ENCODE results near the gene NR2C1.

Gene NR2C1

DNA sequence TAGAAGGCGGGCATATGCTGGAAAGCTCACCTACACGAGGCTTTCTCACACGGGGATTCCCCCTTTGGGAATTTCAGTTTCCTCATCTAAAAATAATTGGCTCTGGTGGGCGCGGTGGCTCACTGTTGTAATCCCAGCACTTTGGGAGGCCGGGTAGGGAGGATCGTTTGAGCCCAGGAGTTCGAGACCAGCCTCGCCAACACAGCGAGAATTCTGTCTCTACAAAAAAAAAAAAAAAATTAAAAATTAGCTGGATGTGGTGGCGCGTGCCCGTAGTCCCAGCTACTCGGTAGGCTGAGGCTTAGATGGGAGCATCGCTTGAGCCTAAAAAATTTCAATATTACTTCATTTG, 69.5 kb downstream of the NR2C1 start:
- Histone ChIP-seq H3K9me2 (replicated peaks; ENCODE audit: insufficient read depth, low read length) (no peaks in the 10 kb centered on the region), H3F3A (ENCODE audit: insufficient read depth, low read length) (no peaks in the 10 kb centered on the region; the same call in 1 of the 2 replicates), H2AFZ (ENCODE audit: low read length) (peak overlapping the region; percentile 89), H3K9me3 (replicated peaks; ENCODE audit: insufficient read depth, low read length) (no peaks in the 10 kb centered on the region), H3K4me3 (ENCODE audit: low read length) (peak overlapping the region; percentile 91), H3K27me3 (replicated peaks; ENCODE audit: insufficient read depth, low read length) (no peaks in the 10 kb centered on the region), H3K36me3 (replicated peaks; ENCODE audit: insufficient read depth, low read length) (no peaks in the 10 kb centered on the region), H3K79me2 (ENCODE audit: low read length) (peaks cover 46% of the 10 kb centered on the region), H3K27ac (ENCODE audit: low read length) (peak overlapping the region; percentile 48; the same call in 1 of the 2 replicates), H4K20me1 (ENCODE audit: insufficient read depth, low read length) (no peaks in the 10 kb centered on the region), H3K4me2 (ENCODE audit: low read depth, low read length) (peak overlapping the region; percentile 70; the same call in 1 of the 2 replicates), H3K9ac (ENCODE audit: low read length) (peak overlapping the region; percentile 30; the same call in 1 of the 2 replicates), H3K4me1 (ENCODE audit: low read length) (no peaks in the 10 kb centered on the region)
- TF ChIP-seq EZH2phosphoT487 (IDR thresholded peaks at IDR 0.05; ENCODE audit: low read length) (no peak), EZH2 (optimal IDR thresholded peaks at IDR 0.05; ENCODE audit: low read depth, low read length) (no peak)
- TF ChIP-seq, protein P1, sequence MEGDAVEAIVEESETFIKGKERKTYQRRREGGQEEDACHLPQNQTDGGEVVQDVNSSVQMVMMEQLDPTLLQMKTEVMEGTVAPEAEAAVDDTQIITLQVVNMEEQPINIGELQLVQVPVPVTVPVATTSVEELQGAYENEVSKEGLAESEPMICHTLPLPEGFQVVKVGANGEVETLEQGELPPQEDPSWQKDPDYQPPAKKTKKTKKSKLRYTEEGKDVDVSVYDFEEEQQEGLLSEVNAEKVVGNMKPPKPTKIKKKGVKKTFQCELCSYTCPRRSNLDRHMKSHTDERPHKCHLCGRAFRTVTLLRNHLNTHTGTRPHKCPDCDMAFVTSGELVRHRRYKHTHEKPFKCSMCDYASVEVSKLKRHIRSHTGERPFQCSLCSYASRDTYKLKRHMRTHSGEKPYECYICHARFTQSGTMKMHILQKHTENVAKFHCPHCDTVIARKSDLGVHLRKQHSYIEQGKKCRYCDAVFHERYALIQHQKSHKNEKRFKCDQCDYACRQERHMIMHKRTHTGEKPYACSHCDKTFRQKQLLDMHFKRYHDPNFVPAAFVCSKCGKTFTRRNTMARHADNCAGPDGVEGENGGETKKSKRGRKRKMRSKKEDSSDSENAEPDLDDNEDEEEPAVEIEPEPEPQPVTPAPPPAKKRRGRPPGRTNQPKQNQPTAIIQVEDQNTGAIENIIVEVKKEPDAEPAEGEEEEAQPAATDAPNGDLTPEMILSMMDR (IDR thresholded peaks at IDR 0.05; ENCODE audit: low read length), result no peak
- DNase-seq, result no peak

DNA sequence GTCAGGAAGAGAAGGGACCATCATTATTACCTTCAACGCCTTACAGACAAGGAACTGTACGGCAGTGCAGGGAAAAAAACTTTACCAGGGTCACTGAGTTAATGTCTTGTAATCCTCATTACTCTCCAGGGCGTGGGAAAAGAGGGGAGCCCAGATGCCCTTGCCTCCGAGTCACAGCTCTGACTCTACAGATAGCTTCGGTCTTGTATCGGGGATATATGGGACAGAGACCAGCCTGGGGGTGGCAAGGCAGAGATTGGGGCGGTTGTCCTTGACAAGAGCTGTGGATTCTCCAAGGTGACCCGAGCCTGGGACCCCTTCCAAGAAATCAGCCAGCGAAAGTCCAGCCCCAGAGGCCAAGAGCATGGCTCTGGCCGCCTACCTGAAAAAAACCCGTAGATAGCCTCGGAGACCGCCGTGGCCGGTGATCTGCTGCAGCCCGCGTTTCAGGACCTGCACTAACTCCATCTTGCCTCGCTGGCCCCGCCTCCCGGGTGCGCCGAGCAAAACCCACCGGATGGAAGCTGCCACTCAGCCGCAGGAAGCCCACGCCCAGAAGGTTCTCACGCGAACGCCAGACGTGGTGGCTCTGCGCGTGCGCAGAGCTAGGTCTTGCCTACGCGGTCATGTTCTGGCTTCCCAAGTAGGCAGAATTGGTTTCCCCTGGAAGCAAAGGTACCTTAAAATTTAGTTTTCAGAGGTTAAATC, 70.1 kb downstream of the NR2C1 start, which contains the start of gene NDUFA12:
Gene NDUFA12 (minus strand): TSS at position 485 of the 708 bp plus-strand sequence. CDS start 17 bp downstream, at position 468.
- H3K36me3 ChIP-seq (replicated peaks; ENCODE audit: insufficient read depth, low read length), result no peaks in the 10 kb centered on the region
- peak; percentile 99 for DNase-seq
- H3F3A ChIP-seq (ENCODE audit: insufficient read depth, low read length), result no peaks in the 10 kb centered on the region; the same call in 1 of the 2 replicates
- H3K27me3 ChIP-seq (replicated peaks; ENCODE audit: insufficient read depth, low read length), result no peaks in the 10 kb centered on the region
- peak within 1 kb of the TSS; percentile 89 for H2AFZ ChIP-seq (ENCODE audit: low read length)
- TF ChIP-seq EZH2phosphoT487 (IDR thresholded peaks at IDR 0.05; ENCODE audit: low read length) (no peak), EZH2 (optimal IDR thresholded peaks at IDR 0.05; ENCODE audit: low read depth, low read length) (no peak)
- TF ChIP-seq, protein P1 (IDR thresholded peaks at IDR 0.05; ENCODE audit: low read length), result no peak
- H4K20me1 ChIP-seq (ENCODE audit: insufficient read depth, low read length), result no peaks in the 10 kb centered on the region
- H3K4me3 ChIP-seq (ENCODE audit: low read length), result peak within 1 kb of the TSS; percentile 91
- peaks cover 51% of the 10 kb centered on the region for H3K79me2 ChIP-seq (ENCODE audit: low read length)
- no peaks in the 10 kb centered on the region for H3K4me1 ChIP-seq (ENCODE audit: low read length)
- no peaks in the 10 kb centered on the region for H3K9me3 ChIP-seq (replicated peaks; ENCODE audit: insufficient read depth, low read length)
- peak within 1 kb of the TSS; percentile 85 for H3K9ac ChIP-seq (ENCODE audit: low read length)
- H3K27ac ChIP-seq (ENCODE audit: low read length), result peak within 1 kb of the TSS; percentile 62
- H3K4me2 ChIP-seq (ENCODE audit: low read depth, low read length), result peak within 1 kb of the TSS; percentile 84
- H3K9me2 ChIP-seq (replicated peaks; ENCODE audit: insufficient read depth, low read length), result no peaks in the 10 kb centered on the region

DNA sequence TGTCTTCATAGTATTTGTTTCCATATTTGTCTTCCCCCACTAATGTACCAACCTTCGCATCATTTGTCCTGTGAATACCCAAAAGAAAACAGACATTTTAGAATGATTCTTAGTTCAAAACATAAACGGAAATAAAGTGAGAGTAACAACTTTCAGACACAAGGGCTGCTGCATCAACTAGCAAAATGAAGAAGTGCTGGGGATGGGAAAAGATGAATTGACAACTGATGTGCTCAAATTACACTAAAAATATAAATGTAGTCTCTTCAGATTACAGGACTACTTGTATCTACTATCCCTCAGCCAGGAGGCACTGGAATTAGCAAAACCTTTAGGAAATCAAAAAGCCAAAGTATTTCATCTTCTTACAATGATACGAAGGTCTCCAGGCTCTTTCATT, 70.7 kb downstream of the NR2C1 start:
- Histone ChIP-seq H3K79me2 (ENCODE audit: low read length) (peaks cover 57% of the 10 kb centered on the region), H3K27ac (ENCODE audit: low read length) (peak overlapping the region; percentile 62; the same call in 1 of the 2 replicates), H3K36me3 (replicated peaks; ENCODE audit: insufficient read depth, low read length) (no peaks in the 10 kb centered on the region), H3K4me1 (ENCODE audit: low read length) (no peaks in the 10 kb centered on the region), H3K9me2 (replicated peaks; ENCODE audit: insufficient read depth, low read length) (no peaks in the 10 kb centered on the region), H3K4me3 (ENCODE audit: low read length) (peak overlapping the region; percentile 91), H3K4me2 (ENCODE audit: low read depth, low read length) (peak overlapping the region; percentile 84), H2AFZ (ENCODE audit: low read length) (peak overlapping the region; percentile 74), H3F3A (ENCODE audit: insufficient read depth, low read length) (no peaks in the 10 kb centered on the region; the same call in 1 of the 2 replicates), H3K27me3 (replicated peaks; ENCODE audit: insufficient read depth, low read length) (no peaks in the 10 kb centered on the region), H4K20me1 (ENCODE audit: insufficient read depth, low read length) (no peaks in the 10 kb centered on the region), H3K9ac (ENCODE audit: low read length) (peak overlapping the region; percentile 85), H3K9me3 (replicated peaks; ENCODE audit: insufficient read depth, low read length) (no peaks in the 10 kb centered on the region)
- DNase-seq, result no peak
- no peak for TF ChIP-seq EZH2phosphoT487 (IDR thresholded peaks at IDR 0.05; ENCODE audit: low read length)
- no peak for TF ChIP-seq EZH2 (optimal IDR thresholded peaks at IDR 0.05; ENCODE audit: low read depth, low read length)
- TF ChIP-seq, protein P1 (IDR thresholded peaks at IDR 0.05; ENCODE audit: low read length), result no peak

Measured in MM.1S (cell line).